ENCODE measurements around the gene IFT74.
A peak's percentile ranks its signal among the peaks of the same experiment; 100 is the strongest.

GRCh38 chr9:26975728-26976707 is 19.8 kb downstream of the IFT74 start:
- peak; percentile 50 to 52 for TF ChIP-seq CTCF (conservative IDR thresholded peaks at IDR 0.05 in 1 of 2, IDR thresholded peaks at IDR 0.05 in 1 of 2; ENCODE audit: low read depth in 1 of 2, low read length in 2 of 2)
- TF ChIP-seq EZH2 (IDR thresholded peaks at IDR 0.05; ENCODE audit: low read length, missing control alignments): no peak
